Bronchial epithelial cell (primary cell): ENCODE measurements around the gene MRPL11. TPM values are rescaled to one million over a fixed set of nuclear protein-coding genes. Genes with fewer than 3 reads are reported as not detected.

ENCODE experiments used
- DNase-seq: peaks from one replicate; pipeline ENCODE4 v3.0.0-alpha.2; 2010; ENCODE audit warnings: low read depth
- FAIRE-seq: peaks from 2 replicates; lab custom pipeline; 2011; peaks lifted over from hg19 to GRCh38; lab: Jason Lieb, UNC
- H3K27me3 ChIP-seq: 2 replicates; pipeline ENCODE4 v1.5.1; 2011; ENCODE audit warnings: low read length; ENCODE audit not compliant: control insufficient read depth, insufficient read depth
- H3K36me3 ChIP-seq: 2 replicates; pipeline ENCODE4 v1.5.1; 2011; ENCODE audit warnings: low read length; ENCODE audit not compliant: control insufficient read depth, insufficient read depth
- H3K4me3 ChIP-seq: 2 replicates; pipeline ENCODE4 v1.5.1; 2011; ENCODE audit warnings: mild to moderate bottlenecking, low read depth, low read length, control low read depth
- total RNA-seq: library from RNA; depleted of rRNA; stranded (reverse); fragments of >200 nt; gene quantifications from 2 replicates; pipeline ENCODE4 v1.2.1, GENCODE V29; 2014
- TF ChIP-seq, protein P1 (sequence below): IDR thresholded peaks from 2 replicates; pipeline ENCODE4 v1.5.1; 2011; ENCODE audit warnings: mild to moderate bottlenecking, moderate library complexity, low read length, control low read depth, inconsistent platforms; ENCODE audit not compliant: insufficient read depth, severe bottlenecking

Gene MRPL11
- total RNA-seq, 1 donor from 2014 or later = 43.7 TPM

- no peak overlapping the region for H3K4me3 ChIP-seq
- FAIRE-seq (no peak), DNase-seq (no peak)
- TF ChIP-seq, protein P1, sequence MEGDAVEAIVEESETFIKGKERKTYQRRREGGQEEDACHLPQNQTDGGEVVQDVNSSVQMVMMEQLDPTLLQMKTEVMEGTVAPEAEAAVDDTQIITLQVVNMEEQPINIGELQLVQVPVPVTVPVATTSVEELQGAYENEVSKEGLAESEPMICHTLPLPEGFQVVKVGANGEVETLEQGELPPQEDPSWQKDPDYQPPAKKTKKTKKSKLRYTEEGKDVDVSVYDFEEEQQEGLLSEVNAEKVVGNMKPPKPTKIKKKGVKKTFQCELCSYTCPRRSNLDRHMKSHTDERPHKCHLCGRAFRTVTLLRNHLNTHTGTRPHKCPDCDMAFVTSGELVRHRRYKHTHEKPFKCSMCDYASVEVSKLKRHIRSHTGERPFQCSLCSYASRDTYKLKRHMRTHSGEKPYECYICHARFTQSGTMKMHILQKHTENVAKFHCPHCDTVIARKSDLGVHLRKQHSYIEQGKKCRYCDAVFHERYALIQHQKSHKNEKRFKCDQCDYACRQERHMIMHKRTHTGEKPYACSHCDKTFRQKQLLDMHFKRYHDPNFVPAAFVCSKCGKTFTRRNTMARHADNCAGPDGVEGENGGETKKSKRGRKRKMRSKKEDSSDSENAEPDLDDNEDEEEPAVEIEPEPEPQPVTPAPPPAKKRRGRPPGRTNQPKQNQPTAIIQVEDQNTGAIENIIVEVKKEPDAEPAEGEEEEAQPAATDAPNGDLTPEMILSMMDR = no peak
- H3K36me3 ChIP-seq = no peaks in the 10 kb centered on the region
- H3K27me3 ChIP-seq = peaks cover 16% of the 10 kb centered on the region
Measured at GRCh38 chr11:66419825-66420224, 18.8 kb downstream of the MRPL11 start.

GRCh38 chr11:66418986-66419308 lies 19.7 kb downstream of the MRPL11 start:
- no peaks in the 10 kb centered on the region for H3K36me3 ChIP-seq
- DNase-seq = no peak
- peaks cover 18% of the 10 kb centered on the region for H3K27me3 ChIP-seq
- H3K4me3 ChIP-seq = no peak overlapping the region
- TF ChIP-seq, protein P1 = no peak
- FAIRE-seq = no peak

GRCh38 chr11:66418168-66418985 lies 20.3 kb downstream of the MRPL11 start:
- Histone ChIP-seq H3K36me3 (no peaks in the 10 kb centered on the region), H3K27me3 (peaks cover 18% of the 10 kb centered on the region), H3K4me3 (no peak overlapping the region)
- TF ChIP-seq, protein P1 = peak; percentile 66
- DNase-seq = peak; percentile 80
- FAIRE-seq = no peak

DNA sequence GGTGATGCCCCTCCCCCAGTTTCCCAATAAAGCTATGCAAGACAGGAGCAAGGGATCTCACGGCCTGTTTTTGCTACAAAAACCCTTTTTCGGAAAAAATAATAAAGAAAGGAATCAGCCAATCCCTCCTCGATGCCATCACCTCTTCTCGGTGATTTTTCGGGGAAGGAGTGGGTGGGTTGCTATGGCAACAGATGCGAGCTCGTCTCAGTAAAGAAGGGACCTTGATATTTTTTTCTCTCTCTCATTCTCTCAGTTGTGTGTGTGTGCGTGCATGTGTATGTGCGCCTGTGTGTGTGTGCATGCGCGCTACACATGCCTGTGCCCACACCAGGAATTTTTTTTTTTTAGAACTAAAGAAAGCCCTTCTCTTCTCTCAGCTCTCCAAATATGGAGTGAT lies 21.6 kb downstream of the MRPL11 start:
- TF ChIP-seq, protein P1 = no peak
- DNase-seq (no peak), FAIRE-seq (no peak)
- H3K4me3 ChIP-seq = no peak overlapping the region
- no peaks in the 10 kb centered on the region for H3K36me3 ChIP-seq
- peaks cover 18% of the 10 kb centered on the region for H3K27me3 ChIP-seq

GRCh38 chr11:66415423-66415822 lies 23.2 kb downstream of the MRPL11 start:
- Histone ChIP-seq H3K4me3 (no peak overlapping the region), H3K36me3 (no peaks in the 10 kb centered on the region), H3K27me3 (peaks cover 20% of the 10 kb centered on the region)
- TF ChIP-seq, protein P1 = no peak
- no peak for FAIRE-seq
- DNase-seq = no peak
